Hepatocyte (in vitro differentiated cells): Measurements from ENCODE around the gene OCRL. TPM values are rescaled to one million over a fixed set of nuclear protein-coding genes. Genes with fewer than 3 reads are reported as not detected.
"Not testable (repeated sequence)": the region's sequence is repeated elsewhere in the genome, so short reads cannot be mapped to it uniquely, and the experiment has no call there.

ENCODE experiments used
- DNase-seq: peaks from one replicate; pipeline ENCODE4 v3.0.0-alpha.2; 2016; ENCODE audit warnings: low spot score
- H2AFZ ChIP-seq: fragments of 200-600 bp; sonication (generic); 2 replicates; pipeline ENCODE4 v1.6.0; 2016; ENCODE audit warnings: antibody characterized with exemption, mild to moderate bottlenecking
- H3K27ac ChIP-seq: fragments of 200-600 bp; sonication (generic); 2 replicates; pipeline ENCODE4 v1.5.1; 2016; ENCODE audit warnings: mild to moderate bottlenecking
- H3K27me3 ChIP-seq: fragments of 200-600 bp; sonication (generic); 2 replicates; pipeline ENCODE4 v1.6.1; 2016
- H3K36me3 ChIP-seq: fragments of 200-600 bp; sonication (generic); replicated peaks from 2 replicates; pipeline ENCODE4 v1.5.1; 2016; ENCODE audit warnings: low read depth; ENCODE audit not compliant: insufficient read depth
- H3K4me1 ChIP-seq: fragments of 200-600 bp; sonication (generic); 2 replicates; pipeline ENCODE4 v1.5.1; 2016; ENCODE audit warnings: mild to moderate bottlenecking, moderate library complexity; ENCODE audit not compliant: insufficient read depth
- H3K4me2 ChIP-seq: fragments of 200-600 bp; sonication (generic); 2 replicates; pipeline ENCODE4 v1.6.0; 2016
- H3K4me3 ChIP-seq: fragments of 200-600 bp; sonication (generic); 2 replicates; pipeline ENCODE4 v1.5.1; 2016; ENCODE audit warnings: mild to moderate bottlenecking
- H3K79me2 ChIP-seq: fragments of 200-600 bp; sonication (generic); 2 replicates; pipeline ENCODE4 v1.6.0; 2017; ENCODE audit warnings: mild to moderate bottlenecking
- H3K9me2 ChIP-seq: fragments of 200-600 bp; sonication (generic); replicated peaks from 2 replicates; pipeline ENCODE4 v1.6.0; 2017; ENCODE audit warnings: mild to moderate bottlenecking; ENCODE audit not compliant: insufficient read depth
- H3K9me3 ChIP-seq: fragments of 200-600 bp; sonication (generic); 2 replicates; pipeline ENCODE4 v1.5.1; 2016; ENCODE audit warnings: low read depth, mild to moderate bottlenecking
- H4K20me1 ChIP-seq: fragments of 200-600 bp; sonication (generic); 2 replicates; pipeline ENCODE4 v1.6.0; 2016; ENCODE audit warnings: mild to moderate bottlenecking; ENCODE audit not compliant: insufficient read depth, poor library complexity, severe bottlenecking
- CTCF ChIP-seq: fragments of 200-600 bp; sonication (generic); IDR thresholded peaks from 2 replicates; pipeline ENCODE4 v1.5.1; 2016; ENCODE audit warnings: antibody characterized with exemption, mild to moderate bottlenecking; ENCODE audit not compliant: poor library complexity
- EZH2 ChIP-seq: fragments of 200-600 bp; sonication (generic); IDR thresholded peaks from 2 replicates; pipeline ENCODE4 v1.6.1; 2016; ENCODE audit warnings: antibody characterized with exemption, mild to moderate bottlenecking, borderline replicate concordance
- EZH2phosphoT487 ChIP-seq: fragments of 200-600 bp; sonication (generic); IDR thresholded peaks from one replicate; pipeline ENCODE4 v1.6.1; 2018; ENCODE audit warnings: antibody characterized with exemption, mild to moderate bottlenecking, low read depth, moderate library complexity; ENCODE audit not compliant: unreplicated experiment, severe bottlenecking
- WGBS: methylation state at CpG from one replicate; pipeline ENCODE4 v1.1.6; 2016; ENCODE audit warnings: low lambda C conversion rate; ENCODE audit errors: missing lambda C conversion rate; 5-methylcytosine and 5-hydroxymethylcytosine counted together
- polyA plus RNA-seq: library from polyadenylated mRNA; unstranded; fragments of >200 nt; fragmentation: Nextera tagmentation; extraction: Ambion mirVana; gene quantifications from 2 replicates; pipeline ENCODE4 v1.2.1, GENCODE V29; 2016
- total RNA-seq: library from RNA; depleted of rRNA; stranded (reverse); fragments of >200 nt; gene quantifications from 2 replicates; pipeline ENCODE4 v1.2.3, GENCODE V29; 2014

OCRL gene
- total and polyA plus RNA-seq, 2 experiments from 2014 or later: 10.5 to 18.4 TPM

- no peaks in the 10 kb centered on the region for H3K36me3 ChIP-seq
- H3K27me3 ChIP-seq: no peaks in the 10 kb centered on the region
- H3K9me2 ChIP-seq: no peaks in the 10 kb centered on the region
- H4K20me1 ChIP-seq: no peaks in the 10 kb centered on the region
- no peak overlapping the region for H3K4me3 ChIP-seq
- 71% methylated on average over 2 of the region's 2 CpGs for WGBS
- TF ChIP-seq CTCF (no peak), EZH2 (no peak), EZH2phosphoT487 (no peak)
- no peak overlapping the region for H2AFZ ChIP-seq
- H3K9me3 ChIP-seq: no peaks in the 10 kb centered on the region
- H3K4me2 ChIP-seq: no peak overlapping the region
- no peaks in the 10 kb centered on the region for H3K79me2 ChIP-seq
- no peak for DNase-seq
- no peaks in the 10 kb centered on the region for H3K4me1 ChIP-seq
- H3K27ac ChIP-seq: no peak overlapping the region
Measured at GRCh38 chrX:129572422-129572821, 32.4 kb downstream of the OCRL start.

- H3K4me2 ChIP-seq, H3K79me2 ChIP-seq, H3K27ac ChIP-seq, H3K4me1 ChIP-seq, H3K9me3 ChIP-seq, H3K36me3 ChIP-seq, H4K20me1 ChIP-seq, H3K4me3 ChIP-seq, H3K27me3 ChIP-seq, H2AFZ ChIP-seq, H3K9me2 ChIP-seq, DNase-seq: not testable (repeated sequence)
- WGBS: 89% methylated on average over 4 of the region's 4 CpGs
Measured at GRCh38 chrX:129573652-129574051, 33.6 kb downstream of the OCRL start.

GRCh38 chrX:129574214-129574613 lies 34.2 kb downstream of the OCRL start:
- Histone ChIP-seq H3K36me3 (no peaks in the 10 kb centered on the region), H3K27ac (no peak overlapping the region), H4K20me1 (no peaks in the 10 kb centered on the region), H3K79me2 (no peaks in the 10 kb centered on the region), H3K9me2 (no peaks in the 10 kb centered on the region), H3K9me3 (no peaks in the 10 kb centered on the region), H3K4me3 (no peak overlapping the region), H3K27me3 (no peaks in the 10 kb centered on the region), H2AFZ (no peak overlapping the region), H3K4me2 (no peak overlapping the region), H3K4me1 (no peaks in the 10 kb centered on the region)
- TF ChIP-seq EZH2phosphoT487: no peak
- no peak for TF ChIP-seq EZH2
- no peak for TF ChIP-seq CTCF
- no peak for DNase-seq
- WGBS: 71% methylated on average over 2 of the region's 2 CpGs

GRCh38 chrX:129576539-129576938 lies 36.5 kb downstream of the OCRL start:
- no peak overlapping the region for H3K4me2 ChIP-seq
- 65% methylated on average over 3 of the region's 3 CpGs for WGBS
- H3K27me3 ChIP-seq: no peaks in the 10 kb centered on the region

More at GRCh38 chrX:129576539-129576938, 36.5 kb downstream of the OCRL start:
- Histone ChIP-seq H3K9me3 (no peaks in the 10 kb centered on the region), H3K4me3 (no peak overlapping the region), H2AFZ (no peak overlapping the region), H3K27ac (no peak overlapping the region), H3K79me2 (no peaks in the 10 kb centered on the region), H3K9me2 (no peaks in the 10 kb centered on the region), H3K4me1 (no peaks in the 10 kb centered on the region), H3K36me3 (no peaks in the 10 kb centered on the region), H4K20me1 (no peaks in the 10 kb centered on the region)
- no peak for DNase-seq
- TF ChIP-seq EZH2: no peak
- TF ChIP-seq EZH2phosphoT487: no peak
- no peak for TF ChIP-seq CTCF
